Transverse colon (tissue), 4 donors: ENCODE results near the gene STRIP1. TPM values are rescaled to one million over a fixed set of nuclear protein-coding genes. Genes with fewer than 3 reads are reported as not detected.

Experiments
- DNase-seq: peaks from one replicate; pipeline ENCODE4 v3.0.0-alpha.2; 2019
- H3K27ac ChIP-seq, 4 donors: fragments of 200-600 bp; sonication (generic); 2 replicates each; pipeline ENCODE4 v1.5.1; 2016 to 2018; ENCODE audit warnings: inconsistent platforms in 4 of 4
- H3K27me3 ChIP-seq: fragments of 200-600 bp; sonication (generic); 2 replicates; pipeline ENCODE4 v1.5.1; 2017; ENCODE audit warnings: inconsistent platforms
- H3K36me3 ChIP-seq, 4 donors: fragments of 200-600 bp; sonication (generic); 2 replicates each; pipeline ENCODE4 v1.5.1; 2017 to 2019; ENCODE audit warnings: inconsistent platforms in 4 of 4
- H3K4me1 ChIP-seq, 4 donors: fragments of 200-600 bp; sonication (generic); 2 replicates each; pipeline ENCODE4 v1.5.1; 2017 to 2020; ENCODE audit warnings: inconsistent platforms in 4 of 4
- H3K4me3 ChIP-seq, 4 donors: fragments of 200-600 bp; sonication (generic); 1 replicate in 1 of 4; 2 replicates in 3 of 4; pipeline versions ENCODE4 v1.5.1 to v1.6.1; 2017 to 2019; ENCODE audit warnings: inconsistent platforms in 4 of 4
- H3K9me3 ChIP-seq, 2 donors: fragments of 200-600 bp; sonication (generic); 2 replicates each; pipeline ENCODE4 v1.5.1; 2017 to 2019; ENCODE audit warnings: inconsistent platforms in 2 of 2
- EP300 ChIP-seq: sonication (generic); formaldehyde crosslinking; IDR thresholded peaks from one replicate; pipeline ENCODE4 v1.6.1; 2017; ENCODE audit warnings: antibody characterized with exemption, low read depth
- POLR2A ChIP-seq: fragments of 450-650 bp; IDR thresholded peaks from one replicate; pipeline ENCODE4 v1.6.1; 2016; ENCODE audit warnings: antibody characterized with exemption, mild to moderate bottlenecking, moderate library complexity
- POLR2AphosphoS5 ChIP-seq, 3 donors: sonication (generic); formaldehyde crosslinking; IDR thresholded peaks; one replicate each; pipeline ENCODE4 v1.6.1; 2016; ENCODE audit warnings: antibody characterized with exemption in 3 of 3
- WGBS, 2 donors: methylation state at CpG; one replicate each; pipeline ENCODE4 v1.1.5; 2018; ENCODE audit warnings: low coverage in 1 of 2; 5-methylcytosine and 5-hydroxymethylcytosine counted together
- in situ Hi-C, 4 donors: fragments of 200-750 bp; cut with MboI; loops; one replicate each; pipeline versions ENCODE4 v1.15.0 to v1.15.1; 2017; ENCODE audit warnings: low sequenced_read_pairs in 3 of 4, low pct_ligation_motif_present in 1 of 4, low pct_unique_long_range_greater_than_20kb in 1 of 4
- intact Hi-C: fragments of 100-400 bp; cut with DNase I; formaldehyde crosslinking; loops from one replicate; pipeline ENCODE4 v1.15.1; 2023; ENCODE audit warnings: low total_unique reads
- total RNA-seq, 4 donors: library from RNA; depleted of rRNA; stranded (reverse); fragments of >200 nt; gene quantifications; one replicate each; pipeline ENCODE4 v1.1.0, GENCODE V29; 2016
- TF ChIP-seq, protein P1 (sequence below), 5 experiments: fragments of 200-600 bp in 3 of 5; fragments of 450-650 bp in 2 of 5; sonication (generic) in 3 of 5; IDR thresholded peaks; 1 replicate in 2 of 5; 2 replicates in 3 of 5; pipeline ENCODE4 v1.5.1; 2016 to 2017; ENCODE audit warnings: antibody characterized with exemption in 5 of 5, inconsistent platforms in 3 of 5, mild to moderate bottlenecking in 2 of 5, moderate library complexity in 1 of 5

Gene STRIP1
- total RNA-seq, 4 donors from 2014 or later: 32.6 to 72.2 (median 58.7) TPM

GRCh38 chr1:110092991-110093390 lies 58.6 kb downstream of the STRIP1 start:
- intact Hi-C loops (no loop called here), in situ Hi-C loops (no loop called here)
- WGBS, 2 donors: 81 to 88% methylated on average over 1 to 2 of the region's 2 CpGs

GRCh38 chr1:110094931-110095654 lies 60.7 kb downstream of the STRIP1 start:
- H3K4me1 ChIP-seq: no peaks in the 10 kb centered on the region
- no peak overlapping the region for H3K27ac ChIP-seq
- H3K4me3 ChIP-seq: no peak overlapping the region
- TF ChIP-seq EP300: no peak
- intact Hi-C loops: no loop called here
- DNase-seq: no peak
- H3K27me3 ChIP-seq: peaks cover 20% of the 10 kb centered on the region
- WGBS, 2 donors: 20 to 56% methylated on average over 1 to 7 of the region's 7 CpGs
- no peaks in the 10 kb centered on the region for H3K36me3 ChIP-seq
- H3K9me3 ChIP-seq: no peaks in the 10 kb centered on the region
- in situ Hi-C loops: no loop called here

More at GRCh38 chr1:110092991-110093390, 58.6 kb downstream of the STRIP1 start:
- no peak for DNase-seq
- H3K27me3 ChIP-seq: peaks cover 27% of the 10 kb centered on the region
- no peaks in the 10 kb centered on the region for H3K4me1 ChIP-seq
- TF ChIP-seq, protein P1, sequence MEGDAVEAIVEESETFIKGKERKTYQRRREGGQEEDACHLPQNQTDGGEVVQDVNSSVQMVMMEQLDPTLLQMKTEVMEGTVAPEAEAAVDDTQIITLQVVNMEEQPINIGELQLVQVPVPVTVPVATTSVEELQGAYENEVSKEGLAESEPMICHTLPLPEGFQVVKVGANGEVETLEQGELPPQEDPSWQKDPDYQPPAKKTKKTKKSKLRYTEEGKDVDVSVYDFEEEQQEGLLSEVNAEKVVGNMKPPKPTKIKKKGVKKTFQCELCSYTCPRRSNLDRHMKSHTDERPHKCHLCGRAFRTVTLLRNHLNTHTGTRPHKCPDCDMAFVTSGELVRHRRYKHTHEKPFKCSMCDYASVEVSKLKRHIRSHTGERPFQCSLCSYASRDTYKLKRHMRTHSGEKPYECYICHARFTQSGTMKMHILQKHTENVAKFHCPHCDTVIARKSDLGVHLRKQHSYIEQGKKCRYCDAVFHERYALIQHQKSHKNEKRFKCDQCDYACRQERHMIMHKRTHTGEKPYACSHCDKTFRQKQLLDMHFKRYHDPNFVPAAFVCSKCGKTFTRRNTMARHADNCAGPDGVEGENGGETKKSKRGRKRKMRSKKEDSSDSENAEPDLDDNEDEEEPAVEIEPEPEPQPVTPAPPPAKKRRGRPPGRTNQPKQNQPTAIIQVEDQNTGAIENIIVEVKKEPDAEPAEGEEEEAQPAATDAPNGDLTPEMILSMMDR (IDR thresholded peaks at IDR 0.05): no peak
- TF ChIP-seq POLR2A (no peak), EP300 (no peak), POLR2AphosphoS5 (IDR thresholded peaks at IDR 0.05) (no peak)
- no peak overlapping the region for H3K4me3 ChIP-seq
- no peaks in the 10 kb centered on the region for H3K36me3 ChIP-seq
- H3K9me3 ChIP-seq: no peaks in the 10 kb centered on the region
- no peak overlapping the region for H3K27ac ChIP-seq

DNA sequence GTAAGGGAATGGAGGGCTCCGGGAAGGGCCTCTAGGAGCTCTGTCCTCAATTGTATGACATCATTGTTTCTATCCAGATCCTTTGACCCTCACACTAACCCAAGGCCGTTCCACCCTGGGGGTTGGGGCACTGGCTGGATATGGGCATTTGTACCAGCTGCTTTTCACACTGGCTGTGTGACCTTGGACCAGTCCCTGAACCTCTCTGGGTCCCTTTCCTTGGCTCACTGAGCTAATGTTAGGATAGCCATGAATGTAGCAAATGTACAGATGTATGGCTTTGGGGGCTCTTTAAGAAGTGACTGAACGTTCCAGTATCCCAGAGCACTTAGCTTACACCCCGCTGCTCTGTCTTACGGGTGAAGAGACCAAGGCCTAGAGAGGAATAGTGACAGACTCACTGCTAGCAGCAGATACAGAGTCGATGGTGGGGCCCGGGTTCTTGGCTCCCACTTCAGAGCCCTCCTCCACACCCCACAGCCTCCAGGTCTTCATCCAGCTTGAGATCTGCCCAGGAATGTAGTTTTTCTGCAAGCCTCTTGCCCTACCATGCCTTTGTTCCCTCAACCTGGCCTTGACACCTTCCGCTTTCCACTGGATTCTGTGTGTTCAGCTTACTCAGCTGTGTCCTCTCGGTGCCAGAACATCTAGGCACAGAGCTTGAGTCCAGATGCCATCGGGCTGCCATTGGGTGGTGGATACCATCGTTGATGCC lies 63.2 kb downstream of the STRIP1 start:
- intact Hi-C loops (no loop called here), in situ Hi-C loops (no loop called here)
- Histone ChIP-seq H3K9me3 (no peaks in the 10 kb centered on the region), H3K4me3 (no peak overlapping the region), H3K4me1 (no peaks in the 10 kb centered on the region), H3K27ac (no peak overlapping the region), H3K27me3 (peaks cover 20% of the 10 kb centered on the region), H3K36me3 (no peaks in the 10 kb centered on the region)
- no peak for DNase-seq
- TF ChIP-seq POLR2A: no peak
- TF ChIP-seq, protein P1 (IDR thresholded peaks at IDR 0.05): no peak
- no peak for TF ChIP-seq EP300
- no peak for TF ChIP-seq POLR2AphosphoS5 (IDR thresholded peaks at IDR 0.05)
- WGBS, 2 donors: 83 to 90% methylated on average over 4 to 11 of the region's 11 CpGs

GRCh38 chr1:110098222-110099026 lies 64.0 kb downstream of the STRIP1 start:
- Histone ChIP-seq H3K36me3 (no peaks in the 10 kb centered on the region), H3K9me3 (no peaks in the 10 kb centered on the region), H3K27ac (no peak overlapping the region), H3K4me1 (no peaks in the 10 kb centered on the region), H3K4me3 (no peak overlapping the region), H3K27me3 (peaks cover 20% of the 10 kb centered on the region)
- 78 to 88% methylated on average over 3 to 9 of the region's 9 CpGs for WGBS, 2 donors
- TF ChIP-seq POLR2A: no peak
- no peak for TF ChIP-seq EP300
- no peak for TF ChIP-seq POLR2AphosphoS5 (IDR thresholded peaks at IDR 0.05)
- TF ChIP-seq, protein P1 (IDR thresholded peaks at IDR 0.05): no peak
- DNase-seq: no peak
- intact Hi-C loops: no loop called here
- in situ Hi-C loops: no loop called here
